Astrocyte (in vitro differentiated cells and primary cell): ENCODE measurements around the gene CARS2.

Experiments
- CTCF ChIP-seq: IDR thresholded peaks from 2 replicates; pipeline ENCODE4 v1.5.1; 2011; ENCODE audit warnings: low read depth, mild to moderate bottlenecking, inconsistent platforms, low read length, moderate library complexity; ENCODE audit not compliant: insufficient read depth
- EZH2 ChIP-seq: IDR thresholded peaks from 2 replicates; pipeline ENCODE4 v1.6.1; 2012; ENCODE audit warnings: mild to moderate bottlenecking, low read length, inconsistent platforms; ENCODE audit not compliant: insufficient read depth

- TF ChIP-seq CTCF (no peak), EZH2 (no peak)
Observed at GRCh38 chr13:110661256-110661655, 44.7 kb downstream of the CARS2 start.
